PC-9 (cell line): Measurements from ENCODE around the gene SCNN1G.

ENCODE experiments used
- EZH2 ChIP-seq: fragments of 200-600 bp; sonication (generic); IDR thresholded peaks from 2 replicates; pipeline ENCODE4 v1.8.0; 2017; ENCODE audit warnings: antibody characterized with exemption, low read depth
- TF ChIP-seq, protein P1 (sequence below): fragments of 200-600 bp; sonication (generic); conservative IDR thresholded peaks from 2 replicates; pipeline ENCODE4 v1.6.1; 2017; ENCODE audit warnings: mixed run types, antibody characterized with exemption, mild to moderate bottlenecking, moderate library complexity

- TF ChIP-seq, protein P1, sequence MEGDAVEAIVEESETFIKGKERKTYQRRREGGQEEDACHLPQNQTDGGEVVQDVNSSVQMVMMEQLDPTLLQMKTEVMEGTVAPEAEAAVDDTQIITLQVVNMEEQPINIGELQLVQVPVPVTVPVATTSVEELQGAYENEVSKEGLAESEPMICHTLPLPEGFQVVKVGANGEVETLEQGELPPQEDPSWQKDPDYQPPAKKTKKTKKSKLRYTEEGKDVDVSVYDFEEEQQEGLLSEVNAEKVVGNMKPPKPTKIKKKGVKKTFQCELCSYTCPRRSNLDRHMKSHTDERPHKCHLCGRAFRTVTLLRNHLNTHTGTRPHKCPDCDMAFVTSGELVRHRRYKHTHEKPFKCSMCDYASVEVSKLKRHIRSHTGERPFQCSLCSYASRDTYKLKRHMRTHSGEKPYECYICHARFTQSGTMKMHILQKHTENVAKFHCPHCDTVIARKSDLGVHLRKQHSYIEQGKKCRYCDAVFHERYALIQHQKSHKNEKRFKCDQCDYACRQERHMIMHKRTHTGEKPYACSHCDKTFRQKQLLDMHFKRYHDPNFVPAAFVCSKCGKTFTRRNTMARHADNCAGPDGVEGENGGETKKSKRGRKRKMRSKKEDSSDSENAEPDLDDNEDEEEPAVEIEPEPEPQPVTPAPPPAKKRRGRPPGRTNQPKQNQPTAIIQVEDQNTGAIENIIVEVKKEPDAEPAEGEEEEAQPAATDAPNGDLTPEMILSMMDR = no peak
- no peak for TF ChIP-seq EZH2
Observed at GRCh38 chr16:23187341-23187740, 4.8 kb downstream of the SCNN1G start.
